Suprapubic skin (tissue), 4 donors: ENCODE results near the gene TAF4B.

ENCODE experiments used
- POLR2A ChIP-seq, 2 donors: fragments of 450-650 bp; IDR thresholded peaks; one replicate each; pipeline ENCODE4 v1.6.1; 2017; ENCODE audit warnings: antibody characterized with exemption in 2 of 2, mild to moderate bottlenecking in 2 of 2, moderate library complexity in 2 of 2
- POLR2AphosphoS5 ChIP-seq, 3 donors: sonication (generic); formaldehyde crosslinking; IDR thresholded peaks; one replicate each; pipeline ENCODE4 v1.6.1; 2017; ENCODE audit warnings: antibody characterized with exemption in 3 of 3

DNA sequence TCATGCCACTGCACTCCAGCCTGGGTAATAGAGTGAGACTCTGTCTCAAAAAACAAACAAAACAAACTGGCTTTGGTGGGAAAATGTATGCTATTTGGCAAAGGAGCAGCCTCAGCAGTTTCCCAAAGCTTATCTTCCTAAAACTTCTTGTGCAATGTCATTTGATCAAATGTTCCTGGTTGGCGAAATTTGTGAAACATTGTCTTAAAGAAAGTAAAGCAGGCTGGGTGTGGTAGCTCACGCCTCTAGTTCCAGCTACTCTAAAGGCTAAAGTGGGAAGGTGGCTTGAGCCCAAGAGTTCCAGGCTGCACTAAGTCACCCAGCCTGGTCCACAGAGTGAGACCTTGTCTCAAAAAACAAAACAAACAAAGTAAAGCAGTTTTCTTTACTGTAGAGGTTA lies 17.3 kb upstream of the TAF4B start:
- TF ChIP-seq POLR2AphosphoS5 (IDR thresholded peaks at IDR 0.05) (no peak), POLR2A (IDR thresholded peaks at IDR 0.05) (no peak)
